GM23338 (cell line): Measurements from ENCODE around the gene ITGA2.

Experiments
- CREB1 ChIP-seq: fragments of 250-450 bp; sonication (Bioruptor Pico); IDR thresholded peaks from 2 replicates; pipeline ENCODE4 v1.5.0; 2020; ENCODE audit warnings: low read depth, mild to moderate bottlenecking, moderate library complexity
- EZH2 ChIP-seq: fragments of 200-600 bp; sonication (generic); IDR thresholded peaks from one replicate; pipeline ENCODE4 v1.8.0; 2017; ENCODE audit warnings: antibody characterized with exemption, mild to moderate bottlenecking, low read depth; ENCODE audit not compliant: unreplicated experiment
- EZH2phosphoT487 ChIP-seq: fragments of 200-600 bp; sonication (generic); IDR thresholded peaks from one replicate; pipeline ENCODE4 v1.8.1; 2018; ENCODE audit warnings: antibody characterized with exemption; ENCODE audit not compliant: unreplicated experiment
- JUNB ChIP-seq: IDR thresholded peaks from one replicate; pipeline ENCODE4 v1.6.1; 2016; ENCODE audit warnings: antibody characterized with exemption; ENCODE audit not compliant: unreplicated experiment
- NANOG ChIP-seq: IDR thresholded peaks from 2 replicates; pipeline ENCODE4 v1.6.1; 2016; ENCODE audit warnings: antibody characterized with exemption, borderline replicate concordance
- POLR2AphosphoS5 ChIP-seq: IDR thresholded peaks from 2 replicates; pipeline ENCODE4 v1.6.1; 2016; ENCODE audit warnings: antibody characterized with exemption, low read depth
- STAT1 ChIP-seq: IDR thresholded peaks from one replicate; pipeline ENCODE4 v1.6.1; 2016; ENCODE audit warnings: antibody characterized with exemption; ENCODE audit not compliant: unreplicated experiment
- ZNF114 ChIP-seq: fragments of 250-450 bp; sonication (Bioruptor Pico); IDR thresholded peaks from 2 replicates; pipeline ENCODE4 v1.5.0; 2020; ENCODE audit warnings: mild to moderate bottlenecking, moderate library complexity
- ZNF331 ChIP-seq: fragments of 250-450 bp; sonication (Bioruptor Pico); IDR thresholded peaks from 2 replicates; pipeline ENCODE4 v1.5.0; 2020; ENCODE audit warnings: low read depth, mild to moderate bottlenecking, moderate library complexity
- TF ChIP-seq, protein P1 (sequence below), 2 experiments: fragments of 200-600 bp in 1 of 2; sonication (generic) in 1 of 2; conservative IDR thresholded peaks; 2 replicates each; pipeline versions ENCODE4 v1.5.1 to v1.6.1; 2016 to 2017; ENCODE audit warnings: antibody characterized with exemption in 2 of 2, low read depth in 2 of 2, mild to moderate bottlenecking in 2 of 2, moderate library complexity in 1 of 2
- TF ChIP-seq, protein P2 (sequence below): IDR thresholded peaks from one replicate; pipeline ENCODE4 v1.6.1; 2018; ENCODE audit warnings: antibody characterized with exemption; ENCODE audit not compliant: unreplicated experiment

DNA sequence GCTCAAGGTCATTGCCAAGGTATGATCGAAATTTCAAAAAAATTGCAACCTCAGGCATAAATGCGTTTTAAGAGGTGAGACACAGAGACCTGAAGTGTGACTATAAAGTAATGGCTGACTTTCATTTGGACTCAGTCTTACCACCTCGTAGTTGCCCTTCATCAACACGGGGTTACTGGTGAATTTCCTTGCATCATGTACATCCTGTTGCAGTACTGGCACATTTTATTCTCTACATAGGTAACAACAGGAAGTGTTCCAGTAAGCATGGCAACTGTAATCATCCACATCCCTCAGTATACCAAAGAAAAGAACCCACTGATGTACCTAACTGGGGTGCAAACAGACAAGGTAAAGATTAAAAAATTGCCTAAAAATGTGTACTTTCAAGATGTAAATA is 91.1 kb downstream of the ITGA2 start:
- TF ChIP-seq EZH2 (no peak), EZH2phosphoT487 (no peak), JUNB (no peak), POLR2AphosphoS5 (no peak), ZNF114 (CRISPR knock-in tag) (no peak), ZNF331 (no peak), NANOG (no peak), CREB1 (CRISPR knock-in tag) (no peak), STAT1 (no peak)
- TF ChIP-seq, protein P1, sequence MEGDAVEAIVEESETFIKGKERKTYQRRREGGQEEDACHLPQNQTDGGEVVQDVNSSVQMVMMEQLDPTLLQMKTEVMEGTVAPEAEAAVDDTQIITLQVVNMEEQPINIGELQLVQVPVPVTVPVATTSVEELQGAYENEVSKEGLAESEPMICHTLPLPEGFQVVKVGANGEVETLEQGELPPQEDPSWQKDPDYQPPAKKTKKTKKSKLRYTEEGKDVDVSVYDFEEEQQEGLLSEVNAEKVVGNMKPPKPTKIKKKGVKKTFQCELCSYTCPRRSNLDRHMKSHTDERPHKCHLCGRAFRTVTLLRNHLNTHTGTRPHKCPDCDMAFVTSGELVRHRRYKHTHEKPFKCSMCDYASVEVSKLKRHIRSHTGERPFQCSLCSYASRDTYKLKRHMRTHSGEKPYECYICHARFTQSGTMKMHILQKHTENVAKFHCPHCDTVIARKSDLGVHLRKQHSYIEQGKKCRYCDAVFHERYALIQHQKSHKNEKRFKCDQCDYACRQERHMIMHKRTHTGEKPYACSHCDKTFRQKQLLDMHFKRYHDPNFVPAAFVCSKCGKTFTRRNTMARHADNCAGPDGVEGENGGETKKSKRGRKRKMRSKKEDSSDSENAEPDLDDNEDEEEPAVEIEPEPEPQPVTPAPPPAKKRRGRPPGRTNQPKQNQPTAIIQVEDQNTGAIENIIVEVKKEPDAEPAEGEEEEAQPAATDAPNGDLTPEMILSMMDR (conservative IDR thresholded peaks at IDR 0.05; ENCODE audit: low read depth in 2 of 2): no peak
- TF ChIP-seq, protein P2, sequence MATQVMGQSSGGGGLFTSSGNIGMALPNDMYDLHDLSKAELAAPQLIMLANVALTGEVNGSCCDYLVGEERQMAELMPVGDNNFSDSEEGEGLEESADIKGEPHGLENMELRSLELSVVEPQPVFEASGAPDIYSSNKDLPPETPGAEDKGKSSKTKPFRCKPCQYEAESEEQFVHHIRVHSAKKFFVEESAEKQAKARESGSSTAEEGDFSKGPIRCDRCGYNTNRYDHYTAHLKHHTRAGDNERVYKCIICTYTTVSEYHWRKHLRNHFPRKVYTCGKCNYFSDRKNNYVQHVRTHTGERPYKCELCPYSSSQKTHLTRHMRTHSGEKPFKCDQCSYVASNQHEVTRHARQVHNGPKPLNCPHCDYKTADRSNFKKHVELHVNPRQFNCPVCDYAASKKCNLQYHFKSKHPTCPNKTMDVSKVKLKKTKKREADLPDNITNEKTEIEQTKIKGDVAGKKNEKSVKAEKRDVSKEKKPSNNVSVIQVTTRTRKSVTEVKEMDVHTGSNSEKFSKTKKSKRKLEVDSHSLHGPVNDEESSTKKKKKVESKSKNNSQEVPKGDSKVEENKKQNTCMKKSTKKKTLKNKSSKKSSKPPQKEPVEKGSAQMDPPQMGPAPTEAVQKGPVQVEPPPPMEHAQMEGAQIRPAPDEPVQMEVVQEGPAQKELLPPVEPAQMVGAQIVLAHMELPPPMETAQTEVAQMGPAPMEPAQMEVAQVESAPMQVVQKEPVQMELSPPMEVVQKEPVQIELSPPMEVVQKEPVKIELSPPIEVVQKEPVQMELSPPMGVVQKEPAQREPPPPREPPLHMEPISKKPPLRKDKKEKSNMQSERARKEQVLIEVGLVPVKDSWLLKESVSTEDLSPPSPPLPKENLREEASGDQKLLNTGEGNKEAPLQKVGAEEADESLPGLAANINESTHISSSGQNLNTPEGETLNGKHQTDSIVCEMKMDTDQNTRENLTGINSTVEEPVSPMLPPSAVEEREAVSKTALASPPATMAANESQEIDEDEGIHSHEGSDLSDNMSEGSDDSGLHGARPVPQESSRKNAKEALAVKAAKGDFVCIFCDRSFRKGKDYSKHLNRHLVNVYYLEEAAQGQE: no peak
